NCI-H1105 (cell line): ENCODE data around the gene MCUB.

Experiments used
- DNase-seq: peaks from one replicate; lab custom pipeline; 2025; lab: John Stamatoyannopoulos, UW

Gene MCUB

GRCh38 chr4:109729718-109730618, 169.9 kb downstream of the MCUB start, which contains the start of gene PLA2G12A:
PLA2G12A (minus strand) TSS chr4:109730070; CDS start chr4:109729809, 261 bp downstream.
- peak; percentile 75 for DNase-seq

- no peak for DNase-seq
Observed at GRCh38 chr4:109730619-109731545, 170.8 kb downstream of the MCUB start.

- no peak for DNase-seq
Observed at GRCh38 chr4:109733728-109734127, 173.7 kb downstream of the MCUB start.

GRCh38 chr4:109735566-109736365, 175.7 kb downstream of the MCUB start:
- no peak for DNase-seq
